HAP-1 (cell line): ENCODE data around the gene CBX5.
A peak's percentile ranks its signal among the peaks of the same experiment; 100 is the strongest.
"Not testable (repeated sequence)": the region's sequence is repeated elsewhere in the genome, so short reads cannot be mapped to it uniquely, and the experiment has no call there.

ENCODE experiments used
- DNase-seq, 2 experiments: peaks; one replicate each; pipeline ENCODE4 v3.0.0-alpha.2; 2016 to 2020; ENCODE audit warnings: low spot score in 2 of 2
- H3K27me3 ChIP-seq: fragments of 250-450 bp; sonication (Bioruptor Pico); 2 replicates; pipeline ENCODE4 v1.5.1; 2020; ENCODE audit warnings: low read depth, mild to moderate bottlenecking, moderate library complexity
- H3K36me3 ChIP-seq: fragments of 250-450 bp; sonication (Bioruptor Pico); replicated peaks from 2 replicates; pipeline ENCODE4 v1.5.1; 2020; ENCODE audit warnings: mild to moderate bottlenecking
- H3K4me1 ChIP-seq: fragments of 250-450 bp; sonication (Bioruptor Pico); 2 replicates; pipeline ENCODE4 v1.5.1; 2020; ENCODE audit warnings: mild to moderate bottlenecking
- H3K4me3 ChIP-seq: fragments of 250-450 bp; sonication (Bioruptor Pico); 2 replicates; pipeline ENCODE4 v1.5.1; 2020; ENCODE audit warnings: mild to moderate bottlenecking, moderate library complexity
- H3K9me3 ChIP-seq: fragments of 250-450 bp; sonication (Bioruptor Pico); 2 replicates; pipeline ENCODE4 v1.5.1; 2020; ENCODE audit warnings: mild to moderate bottlenecking, moderate library complexity
- in situ Hi-C: fragments of 300-500 bp; cut with MboI; formaldehyde crosslinking; loops from 3 replicates; pipeline ENCODE4 v1.14.3; 2020; ENCODE audit warnings: low sequenced_read_pairs, inconsistent platforms, mixed read lengths

CBX5 gene

GRCh38 chr12:54204316-54204715 is 75.6 kb downstream of the CBX5 start:
- in situ Hi-C loops = loop anchor here (5.0 kb wide), 1 partner anchor 197 kb away; the partner anchor contains the start of gene HOXC8
- H3K9me3 ChIP-seq = no peaks in the 10 kb centered on the region
- peaks cover 19% of the 10 kb centered on the region for H3K27me3 ChIP-seq
- no peak for DNase-seq
- no peak overlapping the region for H3K4me3 ChIP-seq
- H3K36me3 ChIP-seq = no peaks in the 10 kb centered on the region
- no peaks in the 10 kb centered on the region for H3K4me1 ChIP-seq

DNA sequence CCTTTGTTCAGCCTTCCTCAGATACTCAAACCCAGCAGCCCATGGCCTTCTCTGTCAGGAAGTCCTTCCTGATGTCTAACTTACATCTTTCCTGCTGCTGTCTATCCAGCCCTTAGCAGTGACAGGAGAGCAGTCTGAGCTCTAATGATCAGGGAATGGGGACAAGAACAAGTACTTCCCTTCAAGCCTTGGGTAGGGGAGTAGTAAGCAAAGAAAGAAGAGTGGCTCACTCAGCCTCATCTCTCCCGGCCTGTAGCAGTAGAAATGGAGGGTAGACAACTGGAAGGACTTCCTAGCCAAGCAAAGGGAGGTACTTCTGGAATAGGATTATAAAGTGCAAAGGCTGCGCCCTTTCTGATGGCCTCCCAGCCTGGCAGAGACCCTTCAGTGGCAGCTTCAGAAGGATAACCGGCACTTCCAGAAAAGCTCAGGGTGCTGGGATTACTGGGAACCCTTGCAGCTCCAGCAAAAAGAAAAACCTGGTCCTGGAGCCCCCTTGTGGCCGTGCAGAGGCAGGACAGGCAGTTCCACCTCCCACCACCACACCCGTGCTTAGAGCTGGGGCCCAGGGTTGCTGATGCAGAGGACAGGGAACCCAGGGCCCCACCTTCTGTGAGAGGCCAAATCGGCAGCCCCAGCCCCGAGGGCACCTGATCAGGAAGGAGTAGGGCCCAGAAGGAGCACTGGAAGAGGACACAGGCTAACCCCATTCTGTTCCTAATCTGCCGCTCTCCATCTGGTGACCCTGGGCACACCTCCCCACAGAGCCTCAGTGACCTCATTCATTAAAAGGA is 78.7 kb downstream of the CBX5 start:
- in situ Hi-C loops = loop anchor here (5.0 kb wide), 1 partner anchor 194 kb away; the partner anchor contains the start of gene HOXC8
- no peaks in the 10 kb centered on the region for H3K9me3 ChIP-seq
- H3K4me1 ChIP-seq = no peaks in the 10 kb centered on the region
- DNase-seq = peak; percentile 74 to 88
- H3K4me3 ChIP-seq = no peak overlapping the region
- H3K36me3 ChIP-seq = no peaks in the 10 kb centered on the region
- peaks cover 13% of the 10 kb centered on the region for H3K27me3 ChIP-seq

DNA sequence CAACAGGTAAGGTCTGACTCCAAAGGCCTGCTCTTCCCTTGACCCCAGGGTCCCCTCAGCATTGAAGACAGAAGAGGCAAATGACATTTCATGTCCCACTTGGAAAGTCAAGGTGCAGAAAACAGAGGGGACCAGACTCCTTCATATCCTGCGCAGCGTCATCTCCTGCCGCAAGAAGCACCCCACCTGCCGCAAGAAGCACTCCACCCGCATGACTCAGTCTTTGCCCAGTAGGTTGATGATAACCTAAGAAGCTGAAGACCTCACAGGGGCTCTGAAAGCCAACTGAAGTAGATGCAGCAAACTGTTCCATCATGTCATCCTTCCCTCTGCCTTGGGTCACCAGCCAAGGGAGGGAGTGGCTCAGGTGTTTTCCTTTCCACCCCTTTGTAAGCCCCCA is 79.5 kb downstream of the CBX5 start:
- Histone ChIP-seq H3K9me3 (no peaks in the 10 kb centered on the region), H3K4me3 (no peak overlapping the region), H3K4me1 (peaks cover 3% of the 10 kb centered on the region), H3K27me3 (peaks cover 6% of the 10 kb centered on the region; the same call in 1 of the 2 replicates), H3K36me3 (no peaks in the 10 kb centered on the region)
- in situ Hi-C loops = loop anchor here (5.0 kb wide), 1 partner anchor 193 kb away; the partner anchor contains the start of gene HOXC8
- DNase-seq = no peak

- Histone ChIP-seq H3K4me1 (peaks cover 4% of the 10 kb centered on the region), H3K4me3 (no peak overlapping the region), H3K9me3 (no peaks in the 10 kb centered on the region), H3K36me3 (no peaks in the 10 kb centered on the region), H3K27me3 (peaks cover 1% of the 10 kb centered on the region; the same call in 1 of the 2 replicates)
- in situ Hi-C loops = loop anchor here (5.0 kb wide), 1 partner anchor 193 kb away; the partner anchor contains the start of gene HOXC8
- no peak for DNase-seq
These were observed 80.0 kb downstream of the CBX5 start for GRCh38 chr12:54199917-54200316.

DNA sequence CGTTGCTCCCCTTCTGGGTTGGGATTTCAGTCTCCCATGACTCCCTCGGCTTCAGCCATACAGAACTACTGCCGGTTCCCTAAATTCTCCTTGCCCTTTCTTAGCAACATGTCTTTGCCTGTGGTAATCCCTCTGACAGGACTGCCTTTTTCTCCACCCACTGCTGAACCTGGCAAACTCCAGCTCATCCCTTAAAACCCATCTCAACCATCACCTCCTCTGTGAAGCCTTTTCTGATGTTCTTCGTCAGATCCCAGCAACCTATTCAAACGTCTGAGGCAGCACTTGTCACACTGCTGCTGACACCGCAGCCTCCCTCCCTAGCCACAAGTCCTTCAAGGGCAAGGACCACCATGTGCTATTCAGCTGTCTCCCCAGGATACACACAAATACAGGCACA is 80.9 kb downstream of the CBX5 start:
- no peaks in the 10 kb centered on the region for H3K36me3 ChIP-seq
- no peak for DNase-seq
- in situ Hi-C loops = no loop called here
- H3K4me3 ChIP-seq = no peak overlapping the region
- H3K4me1 ChIP-seq = peaks cover 4% of the 10 kb centered on the region
- no peaks in the 10 kb centered on the region; the same call in 1 of the 2 replicates for H3K27me3 ChIP-seq
- no peaks in the 10 kb centered on the region for H3K9me3 ChIP-seq

- no peak for DNase-seq
- no peak overlapping the region for H3K4me3 ChIP-seq
- peaks cover 4% of the 10 kb centered on the region for H3K4me1 ChIP-seq
- no peaks in the 10 kb centered on the region for H3K36me3 ChIP-seq
- no peaks in the 10 kb centered on the region for H3K9me3 ChIP-seq
- in situ Hi-C loops = no loop called here
- H3K27me3 ChIP-seq = peaks cover 4% of the 10 kb centered on the region; the same call in 1 of the 2 replicates
These were observed 82.5 kb downstream of the CBX5 start for GRCh38 chr12:54197431-54197909.

DNA sequence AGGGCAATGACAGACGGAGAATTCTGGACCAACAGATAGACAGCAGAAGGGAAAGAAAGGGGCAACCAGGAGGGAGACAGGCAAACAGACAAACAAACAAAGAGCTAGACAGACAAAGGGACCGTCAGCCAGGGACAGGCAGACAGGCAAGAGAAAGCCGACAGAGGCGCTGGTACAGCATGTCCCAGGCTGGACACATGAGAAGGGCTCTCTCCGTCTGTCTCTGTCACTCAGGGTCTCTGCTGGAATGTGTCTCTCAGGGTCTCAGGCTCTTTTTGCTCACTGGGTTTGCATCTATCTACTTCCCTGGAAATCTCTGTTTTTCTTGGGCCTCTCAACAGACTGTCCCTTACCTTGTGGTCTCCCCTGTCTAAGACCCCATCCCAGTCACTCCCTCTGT is 82.9 kb downstream of the CBX5 start:
- Histone ChIP-seq H3K9me3 (no peaks in the 10 kb centered on the region), H3K4me1 (peaks cover 4% of the 10 kb centered on the region), H3K4me3 (no peak overlapping the region), H3K27me3 (peaks cover 4% of the 10 kb centered on the region; the same call in 1 of the 2 replicates), H3K36me3 (no peaks in the 10 kb centered on the region)
- no peak for DNase-seq
- in situ Hi-C loops = no loop called here

- Histone ChIP-seq H3K4me3 (no peak overlapping the region), H3K36me3 (no peaks in the 10 kb centered on the region), H3K27me3 (peaks cover 4% of the 10 kb centered on the region; the same call in 1 of the 2 replicates), H3K4me1 (peaks cover 8% of the 10 kb centered on the region), H3K9me3 (no peaks in the 10 kb centered on the region)
- no peak for DNase-seq
- in situ Hi-C loops = no loop called here
These were observed 83.5 kb downstream of the CBX5 start for GRCh38 chr12:54196396-54196795.

DNA sequence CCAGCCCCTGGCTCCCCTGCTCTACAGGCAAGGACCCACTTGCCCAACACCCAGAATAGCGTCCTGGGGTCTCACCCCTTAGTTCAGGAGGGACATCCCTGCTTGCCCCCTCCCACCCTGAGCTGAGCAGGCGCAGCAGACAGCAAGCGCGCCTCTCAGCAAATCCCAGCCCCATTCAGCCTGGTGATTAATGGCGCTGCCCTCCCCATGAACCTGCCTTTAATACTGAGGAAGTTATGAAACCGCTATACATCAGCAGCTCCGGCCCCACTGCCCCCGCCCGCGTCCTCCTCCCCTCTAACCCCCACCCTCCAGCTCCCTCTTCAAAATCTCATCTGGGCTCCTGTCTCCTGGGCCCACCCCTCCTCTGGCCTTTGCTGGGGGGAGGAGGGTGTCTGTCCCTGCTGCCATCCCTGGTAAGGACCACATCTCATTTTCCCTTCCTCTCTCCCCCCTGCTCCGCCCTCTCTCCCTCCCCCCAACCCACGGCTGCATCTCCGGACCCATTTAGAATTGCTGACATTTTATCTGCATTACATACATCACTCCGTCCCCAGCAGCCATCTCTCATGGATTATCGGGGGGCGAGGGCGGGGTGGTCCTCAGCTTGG is 84.1 kb downstream of the CBX5 start:
- no peaks in the 10 kb centered on the region for H3K9me3 ChIP-seq
- H3K27me3 ChIP-seq = peaks cover 4% of the 10 kb centered on the region; the same call in 1 of the 2 replicates
- in situ Hi-C loops = no loop called here
- H3K4me3 ChIP-seq = no peak overlapping the region
- H3K4me1 ChIP-seq = peaks cover 8% of the 10 kb centered on the region
- DNase-seq = no peak
- no peaks in the 10 kb centered on the region for H3K36me3 ChIP-seq

DNA sequence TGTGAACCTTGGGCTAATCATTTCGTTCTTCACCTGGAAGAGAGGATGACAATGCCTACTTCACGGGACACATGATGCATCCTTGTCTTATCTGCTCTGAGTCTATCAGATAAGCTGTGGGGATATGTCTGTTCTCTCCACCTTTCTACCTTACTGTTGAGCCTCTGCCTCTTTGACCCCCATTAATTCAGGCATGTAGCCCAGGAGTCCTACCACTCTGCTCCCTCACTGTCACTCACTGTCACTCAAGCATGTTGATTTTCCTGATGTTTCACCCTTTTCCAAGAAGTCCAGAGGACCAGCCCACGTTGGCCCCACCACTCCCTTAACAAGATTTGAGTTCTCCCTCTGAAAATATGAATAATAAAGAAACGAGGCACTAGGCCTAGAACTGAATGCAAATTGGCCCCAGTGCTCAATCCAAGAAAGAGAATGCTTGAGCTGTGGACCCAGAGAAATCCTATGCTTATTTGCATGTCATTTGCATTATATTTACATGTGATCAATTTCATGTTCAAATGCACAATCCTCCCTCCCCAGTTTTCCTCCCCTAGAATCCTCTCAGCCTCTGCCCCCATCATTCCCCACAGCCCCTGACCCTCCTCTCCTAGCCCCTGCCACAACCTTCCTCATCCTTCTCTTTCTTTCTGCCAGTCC is 84.7 kb downstream of the CBX5 start:
- Histone ChIP-seq H3K4me3 (no peak overlapping the region), H3K27me3 (peaks cover 4% of the 10 kb centered on the region; the same call in 1 of the 2 replicates), H3K36me3 (no peaks in the 10 kb centered on the region), H3K9me3 (no peaks in the 10 kb centered on the region), H3K4me1 (peaks cover 8% of the 10 kb centered on the region)
- in situ Hi-C loops = no loop called here
- DNase-seq = no peak

GRCh38 chr12:54194611-54195010 is 85.3 kb downstream of the CBX5 start:
- H3K27me3 ChIP-seq, H3K9me3 ChIP-seq, H3K4me3 ChIP-seq, H3K36me3 ChIP-seq, DNase-seq, H3K4me1 ChIP-seq: not testable (repeated sequence)
- in situ Hi-C loops = loop anchor here (5.0 kb wide), 1 partner anchor 162 kb away; the partner anchor contains the start of gene HOXC5

GRCh38 chr12:54193434-54193833 is 86.5 kb downstream of the CBX5 start:
- no peak for DNase-seq
- in situ Hi-C loops = loop anchor here (5.0 kb wide), 1 partner anchor 161 kb away; the partner anchor contains the start of gene HOXC5
- Histone ChIP-seq H3K36me3 (no peaks in the 10 kb centered on the region), H3K4me1 (peaks cover 11% of the 10 kb centered on the region), H3K9me3 (no peaks in the 10 kb centered on the region), H3K27me3 (peaks cover 4% of the 10 kb centered on the region; the same call in 1 of the 2 replicates), H3K4me3 (no peak overlapping the region)

GRCh38 chr12:54191550-54192022 is 88.3 kb downstream of the CBX5 start:
- peak; percentile 82 to 90 for DNase-seq
- Histone ChIP-seq H3K4me3 (no peak overlapping the region), H3K4me1 (peaks cover 11% of the 10 kb centered on the region), H3K36me3 (peaks cover 7% of the 10 kb centered on the region), H3K9me3 (no peaks in the 10 kb centered on the region), H3K27me3 (peaks cover 4% of the 10 kb centered on the region; the same call in 1 of the 2 replicates)
- in situ Hi-C loops = loop anchor here (5.0 kb wide), 1 partner anchor 159 kb away; the partner anchor contains the start of gene HOXC5
